Glutamatergic neuron (in vitro differentiated cells): ENCODE results near the gene SEMA3A. TPM values are rescaled to one million over a fixed set of nuclear protein-coding genes. Genes with fewer than 3 reads are reported as not detected.

Source experiments
- DNase-seq: peaks from one replicate; pipeline ENCODE4 v3.0.0; 2022
- H3K27ac Mint-ChIP-seq: one replicate; pipeline ENCODE4 v1.8.0; 2020; ENCODE audit warnings: mild to moderate bottlenecking, mixed read lengths, inconsistent platforms; ENCODE audit not compliant: unreplicated experiment
- H3K27me3 Mint-ChIP-seq: one replicate; pipeline ENCODE4 v1.8.0; 2020; ENCODE audit warnings: mild to moderate bottlenecking, moderate library complexity, mixed read lengths, inconsistent platforms; ENCODE audit not compliant: unreplicated experiment
- H3K36me3 Mint-ChIP-seq: one replicate; pipeline ENCODE4 v1.8.0; 2020; ENCODE audit warnings: mild to moderate bottlenecking, mixed read lengths, inconsistent platforms; ENCODE audit not compliant: unreplicated experiment
- H3K4me1 Mint-ChIP-seq: one replicate; pipeline ENCODE4 v1.8.0; 2020; ENCODE audit warnings: mild to moderate bottlenecking, low read depth, mixed read lengths, inconsistent platforms; ENCODE audit not compliant: unreplicated experiment
- H3K4me3 Mint-ChIP-seq: one replicate; pipeline ENCODE4 v1.8.0; 2020; ENCODE audit warnings: mild to moderate bottlenecking, mixed read lengths, inconsistent platforms; ENCODE audit not compliant: unreplicated experiment
- H3K9me3 Mint-ChIP-seq: one replicate; pipeline ENCODE4 v1.8.0; 2020; ENCODE audit warnings: mild to moderate bottlenecking, moderate library complexity, mixed read lengths, inconsistent platforms; ENCODE audit not compliant: unreplicated experiment
- total RNA-seq: library from RNA; stranded (reverse); fragmentation: NEBNext Ultra II Directional; extraction: Animal tissue kit (Norgen Biotek cat#: 25700); gene quantifications from one replicate; pipeline ENCODE4 v1.2.1, GENCODE V29; 2021; ENCODE audit not compliant: unreplicated experiment
- TF ChIP-seq, protein P1 (sequence below): fragments of 200-600 bp; sonication (generic); IDR thresholded peaks from one replicate; pipeline ENCODE4 v1.5.0; 2021; ENCODE audit not compliant: partially characterized antibody, unreplicated experiment

Gene SEMA3A
- total RNA-seq, 1 donor from 2014 or later = 16.3 TPM

DNA sequence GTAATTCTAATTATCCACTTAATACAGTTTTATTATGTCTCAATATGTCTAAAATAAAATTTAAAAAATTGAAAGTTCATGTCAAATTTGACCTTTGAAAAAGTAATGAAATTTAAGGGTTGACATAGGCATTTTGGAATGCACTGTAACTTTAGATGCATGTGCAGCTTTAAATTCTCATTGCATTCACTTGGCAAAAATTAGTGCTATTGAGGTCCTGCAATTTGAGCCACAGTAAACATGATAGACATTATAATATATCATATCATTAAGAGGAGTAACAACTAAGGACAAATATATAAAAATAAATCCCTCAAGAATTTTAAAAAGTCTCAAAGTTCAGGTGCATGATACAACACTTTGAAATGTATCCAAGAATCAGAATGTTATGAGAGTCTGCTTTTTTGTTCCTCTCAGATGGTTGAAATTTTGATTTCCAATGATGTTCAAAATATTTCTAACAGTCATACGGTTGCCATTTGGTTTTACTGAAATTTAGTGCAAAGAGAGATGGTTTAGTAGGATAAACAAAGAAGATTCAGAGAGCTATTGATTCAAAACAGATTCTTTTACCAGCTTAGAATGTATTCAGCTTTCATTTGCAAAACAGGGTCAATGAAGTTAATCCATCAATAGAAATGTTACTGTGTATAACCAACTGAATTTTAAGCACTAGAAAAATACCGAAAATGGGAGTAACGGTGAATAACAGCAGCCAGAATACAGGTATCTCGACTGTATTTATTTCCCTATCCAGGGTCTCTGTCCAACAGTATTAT is 71.8 kb downstream of the SEMA3A start:
- Mint-ChIP-seq H3K27me3 (peaks cover 3% of the 10 kb centered on the region), H3K9me3 (no peaks in the 10 kb centered on the region), H3K4me3 (no peak overlapping the region), H3K4me1 (peaks cover 1% of the 10 kb centered on the region), H3K36me3 (no peaks in the 10 kb centered on the region), H3K27ac (no peak overlapping the region)
- TF ChIP-seq, protein P1, sequence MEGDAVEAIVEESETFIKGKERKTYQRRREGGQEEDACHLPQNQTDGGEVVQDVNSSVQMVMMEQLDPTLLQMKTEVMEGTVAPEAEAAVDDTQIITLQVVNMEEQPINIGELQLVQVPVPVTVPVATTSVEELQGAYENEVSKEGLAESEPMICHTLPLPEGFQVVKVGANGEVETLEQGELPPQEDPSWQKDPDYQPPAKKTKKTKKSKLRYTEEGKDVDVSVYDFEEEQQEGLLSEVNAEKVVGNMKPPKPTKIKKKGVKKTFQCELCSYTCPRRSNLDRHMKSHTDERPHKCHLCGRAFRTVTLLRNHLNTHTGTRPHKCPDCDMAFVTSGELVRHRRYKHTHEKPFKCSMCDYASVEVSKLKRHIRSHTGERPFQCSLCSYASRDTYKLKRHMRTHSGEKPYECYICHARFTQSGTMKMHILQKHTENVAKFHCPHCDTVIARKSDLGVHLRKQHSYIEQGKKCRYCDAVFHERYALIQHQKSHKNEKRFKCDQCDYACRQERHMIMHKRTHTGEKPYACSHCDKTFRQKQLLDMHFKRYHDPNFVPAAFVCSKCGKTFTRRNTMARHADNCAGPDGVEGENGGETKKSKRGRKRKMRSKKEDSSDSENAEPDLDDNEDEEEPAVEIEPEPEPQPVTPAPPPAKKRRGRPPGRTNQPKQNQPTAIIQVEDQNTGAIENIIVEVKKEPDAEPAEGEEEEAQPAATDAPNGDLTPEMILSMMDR = no peak
- no peak for DNase-seq

- H3K36me3 Mint-ChIP-seq = no peaks in the 10 kb centered on the region
- DNase-seq = peak; percentile 60
- H3K4me3 Mint-ChIP-seq = no peak overlapping the region
- peaks cover 28% of the 10 kb centered on the region for H3K4me1 Mint-ChIP-seq
- TF ChIP-seq, protein P1 = no peak
- peaks cover 3% of the 10 kb centered on the region for H3K27me3 Mint-ChIP-seq
- peaks cover 7% of the 10 kb centered on the region for H3K9me3 Mint-ChIP-seq
- peak overlapping the region; percentile 62 for H3K27ac Mint-ChIP-seq
Observed at GRCh38 chr7:84117304-84117703, 77.3 kb downstream of the SEMA3A start.

GRCh38 chr7:84113906-84114850 is 80.4 kb downstream of the SEMA3A start:
- TF ChIP-seq, protein P1 = no peak
- no peaks in the 10 kb centered on the region for H3K36me3 Mint-ChIP-seq
- peaks cover 49% of the 10 kb centered on the region for H3K4me1 Mint-ChIP-seq
- peaks cover 7% of the 10 kb centered on the region for H3K9me3 Mint-ChIP-seq
- H3K27me3 Mint-ChIP-seq = peaks cover 3% of the 10 kb centered on the region
- H3K4me3 Mint-ChIP-seq = no peak overlapping the region
- H3K27ac Mint-ChIP-seq = peak overlapping the region; percentile 40
- no peak for DNase-seq

DNA sequence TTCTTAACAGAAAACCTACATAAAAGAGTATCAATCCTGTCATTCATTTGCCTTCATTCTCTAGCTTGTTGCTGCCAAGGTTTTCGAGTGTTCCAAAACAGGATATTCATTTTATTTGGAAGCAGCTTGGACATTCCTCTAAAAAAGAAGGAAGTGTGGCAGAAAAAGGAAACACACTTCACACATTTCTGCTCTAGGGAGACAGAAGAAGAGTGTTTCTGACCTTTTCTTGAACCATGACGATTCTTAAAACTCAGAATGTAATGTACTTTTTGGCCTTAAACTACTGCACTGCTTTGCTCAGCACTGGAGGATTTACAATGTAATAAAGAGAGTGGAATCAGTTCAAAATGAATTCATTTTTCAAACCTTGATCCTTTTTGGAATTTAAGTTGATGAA is 81.3 kb downstream of the SEMA3A start:
- peaks cover 50% of the 10 kb centered on the region for H3K4me1 Mint-ChIP-seq
- peak overlapping the region; percentile 40 for H3K27ac Mint-ChIP-seq
- H3K4me3 Mint-ChIP-seq = no peak overlapping the region
- peaks cover 7% of the 10 kb centered on the region for H3K9me3 Mint-ChIP-seq
- TF ChIP-seq, protein P1 = no peak
- H3K27me3 Mint-ChIP-seq = peaks cover 3% of the 10 kb centered on the region
- no peak for DNase-seq
- no peaks in the 10 kb centered on the region for H3K36me3 Mint-ChIP-seq

DNA sequence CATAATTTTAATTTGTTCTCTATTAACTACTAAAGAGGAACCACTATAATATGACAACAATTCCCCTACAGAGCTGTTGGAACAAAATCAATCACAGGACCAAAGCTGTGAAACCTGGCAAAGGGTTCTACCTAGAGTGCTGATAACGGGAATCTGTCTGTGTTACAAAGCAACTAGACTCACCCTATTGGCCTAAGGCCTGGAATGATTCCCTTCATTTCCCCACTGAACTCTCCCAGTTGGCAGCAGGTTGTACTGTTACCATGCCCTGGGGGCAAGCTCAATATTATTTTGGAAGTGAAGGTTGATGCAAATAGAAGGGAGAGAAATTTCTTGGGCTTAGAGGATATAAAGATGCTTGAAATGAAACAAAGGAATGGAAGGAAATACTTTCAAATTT is 81.8 kb downstream of the SEMA3A start:
- Mint-ChIP-seq H3K27me3 (peaks cover 3% of the 10 kb centered on the region), H3K4me3 (no peak overlapping the region), H3K9me3 (peaks cover 7% of the 10 kb centered on the region), H3K36me3 (no peaks in the 10 kb centered on the region), H3K27ac (peak overlapping the region; percentile 40), H3K4me1 (peaks cover 51% of the 10 kb centered on the region)
- DNase-seq = no peak
- TF ChIP-seq, protein P1 = no peak
